ENCODE results near the gene LPCAT1. TPM values are rescaled to one million over a fixed set of nuclear protein-coding genes. Genes with fewer than 3 reads are reported as not detected.

The LPCAT1 gene
- total and polyA plus RNA-seq, 10 of the 15 experiments (the other 5 are each of a cell fraction or from before 2014, with no cell fraction given), result 2.3 to 109 (median 72.7) TPM

- 0 out of 2 replicates have a peak, but pooled peaks have one; percentile 58 for TF ChIP-seq RELB (IDR thresholded peaks at IDR 0.05; ENCODE audit: low read depth)
- no peak for TF ChIP-seq SP1 (IDR thresholded peaks at IDR 0.05; ENCODE audit: low read depth, low read length)
- TF ChIP-seq EZH2 (IDR thresholded peaks at IDR 0.05; ENCODE audit: borderline replicate concordance, control insufficient read depth, low read depth, low read length), result no peak
- peak; percentile 56; the same call in 1 of the 2 replicates for TF ChIP-seq TAF1 (IDR thresholded peaks at IDR 0.05; ENCODE audit: borderline replicate concordance, low read depth, low read length)
- TF ChIP-seq EGR1 (IDR thresholded peaks at IDR 0.05; ENCODE audit: borderline replicate concordance in 1 of 2, low read depth in 2 of 2, low read length in 2 of 2), result peak in 1 of 2 experiments; percentile 25; a peak in 1 of 3 replicates
- TF ChIP-seq BCL11A (IDR thresholded peaks at IDR 0.05; ENCODE audit: low read depth, low read length), result peak; percentile 7
- peak; percentile 38; the same call in 1 of the 2 replicates for TF ChIP-seq PAX5 (IDR thresholded peaks at IDR 0.05; ENCODE audit: borderline replicate concordance, low read depth, low read length)
- TF ChIP-seq USF2 (IDR thresholded peaks at IDR 0.05; ENCODE audit: borderline replicate concordance, low read depth, low read length), result peak; percentile 31
- 0 out of 2 replicates have a peak, but pooled peaks have one; percentile 9 for TF ChIP-seq TBL1XR1 (IDR thresholded peaks at IDR 0.05; ENCODE audit: low read depth, low read length)
- TF ChIP-seq CBFB (IDR thresholded peaks at IDR 0.05; ENCODE audit: low read depth), result no peak
- TF ChIP-seq BACH1 (IDR thresholded peaks at IDR 0.05; ENCODE audit: borderline replicate concordance), result 0 out of 2 replicates have a peak, but pooled peaks have one; percentile 13
- 0 out of 4 replicates have a peak, but pooled peaks of 1 of the 2 experiments have one; percentile 40 for TF ChIP-seq SRF (IDR thresholded peaks at IDR 0.05; ENCODE audit: low read depth in 2 of 2, low read length in 2 of 2)
- no peak for TF ChIP-seq ZNF207 (IDR thresholded peaks at IDR 0.05; ENCODE audit: borderline replicate concordance)
- peak; percentile 6; the same call in 1 of the 2 replicates for TF ChIP-seq ZNF592 (IDR thresholded peaks at IDR 0.05)
- peak; percentile 57 to 69; a peak in 3 of 4 replicates for TF ChIP-seq IKZF2 (IDR thresholded peaks at IDR 0.05)
- TF ChIP-seq ATF7 (IDR thresholded peaks at IDR 0.05; ENCODE audit: low read depth), result 0 out of 2 replicates have a peak, but pooled peaks have one; percentile 20
- peak; percentile 83 for TF ChIP-seq MEF2B (IDR thresholded peaks at IDR 0.05; ENCODE audit: partially characterized antibody, poor library complexity, severe bottlenecking)
- peak; percentile 51; the same call in 1 of the 2 replicates for TF ChIP-seq CREM (IDR thresholded peaks at IDR 0.05; ENCODE audit: low read depth)
- TF ChIP-seq PBX3 (IDR thresholded peaks at IDR 0.05; ENCODE audit: insufficient replicate concordance, low read depth, low read length), result peak; percentile 35
- no peak for TF ChIP-seq NR2C2 (IDR thresholded peaks at IDR 0.05; ENCODE audit: borderline replicate concordance, control insufficient read depth, insufficient read length, low read depth)
- TF ChIP-seq CBX5 (IDR thresholded peaks at IDR 0.05; ENCODE audit: low read depth), result no peak
Observed at GRCh38 chr5:1488882-1489680, 34.7 kb downstream of the LPCAT1 start (continued).
